GM12878 (cell line): ENCODE results near the gene EEPD1.

Source experiments
- CHD4 ChIP-seq: fragments of 200-600 bp; sonication (generic); IDR thresholded peaks from 2 replicates; pipeline ENCODE4 v1.6.1; 2016; ENCODE audit warnings: mild to moderate bottlenecking
- CTCF ChIP-seq, 3 experiments: IDR thresholded peaks in 2 of 3; conservative IDR thresholded peaks in 1 of 3; 2 replicates each; pipeline ENCODE4 v1.5.1; 2011; ENCODE audit warnings: low read depth in 3 of 3, low read length in 3 of 3, mild to moderate bottlenecking in 3 of 3, control low read depth in 2 of 3, moderate library complexity in 2 of 3, inconsistent platforms in 1 of 3, mixed read lengths in 1 of 3; ENCODE audit not compliant: control insufficient read depth in 2 of 3, insufficient read depth in 1 of 3; ENCODE audit errors: extremely low read depth in 1 of 3
- ESRRA ChIP-seq: IDR thresholded peaks from 2 replicates; pipeline ENCODE4 v1.6.1; 2012; ENCODE audit warnings: mild to moderate bottlenecking, low read length, improper control_type of control experiment
- POLR2AphosphoS5 ChIP-seq: IDR thresholded peaks from 2 replicates; pipeline ENCODE4 v1.6.1; 2011; ENCODE audit warnings: mild to moderate bottlenecking, low read length, inconsistent platforms
- SUZ12 ChIP-seq: fragments of 200-600 bp; sonication (generic); IDR thresholded peaks from one replicate; pipeline ENCODE4 v1.6.1; 2018; ENCODE audit warnings: antibody characterized with exemption, mild to moderate bottlenecking; ENCODE audit not compliant: unreplicated experiment
- TF ChIP-seq, protein P1 (sequence below): fragments of 150-350 bp; IDR thresholded peaks from 2 replicates; pipeline ENCODE4 v1.6.1; 2016; ENCODE audit warnings: low read depth, low read length

DNA sequence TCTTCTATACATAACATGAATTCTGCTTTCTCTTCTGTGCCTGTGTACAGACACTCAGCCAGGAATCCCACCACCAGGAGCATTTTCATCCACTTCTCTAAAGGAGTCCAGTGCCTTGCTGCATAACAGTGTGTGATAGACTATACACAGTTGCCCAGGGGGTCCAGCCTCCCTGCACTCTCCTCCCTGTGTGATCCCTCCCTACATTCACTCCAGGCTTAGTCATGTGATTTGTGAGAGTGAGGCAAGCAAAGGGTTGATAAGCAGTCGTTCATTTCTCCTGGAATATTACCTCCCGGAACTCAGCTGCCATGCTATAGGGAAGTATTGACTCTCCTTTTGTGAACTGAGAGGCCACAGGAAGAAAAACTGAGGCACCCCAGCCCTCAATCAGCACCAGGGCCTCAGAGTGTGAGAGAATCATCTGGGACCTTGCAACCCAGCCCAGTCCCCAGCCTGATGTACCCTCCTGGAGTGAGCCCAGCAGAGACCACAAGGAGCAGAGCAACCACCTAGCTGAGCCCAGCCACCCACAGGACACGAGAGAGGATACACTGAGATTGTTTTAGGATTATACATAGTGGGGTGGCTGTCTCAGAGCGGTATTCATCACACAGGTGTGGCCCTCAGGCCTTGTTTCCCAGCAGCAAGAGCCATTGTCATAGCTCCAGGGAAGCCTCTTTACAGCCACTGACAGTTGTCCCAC lies 45.0 kb upstream of the EEPD1 start:
- TF ChIP-seq ESRRA (no peak), CTCF (IDR thresholded peaks at IDR 0.05 in 2 of 3, conservative IDR thresholded peaks at IDR 0.05 in 1 of 3; ENCODE audit: control insufficient read depth in 2 of 3, extremely low read depth in 1 of 3, insufficient read depth in 1 of 3, low read depth in 3 of 3, low read length in 3 of 3) (no peak), SUZ12 (no peak), POLR2AphosphoS5 (no peak), CHD4 (no peak)
- TF ChIP-seq, protein P1, sequence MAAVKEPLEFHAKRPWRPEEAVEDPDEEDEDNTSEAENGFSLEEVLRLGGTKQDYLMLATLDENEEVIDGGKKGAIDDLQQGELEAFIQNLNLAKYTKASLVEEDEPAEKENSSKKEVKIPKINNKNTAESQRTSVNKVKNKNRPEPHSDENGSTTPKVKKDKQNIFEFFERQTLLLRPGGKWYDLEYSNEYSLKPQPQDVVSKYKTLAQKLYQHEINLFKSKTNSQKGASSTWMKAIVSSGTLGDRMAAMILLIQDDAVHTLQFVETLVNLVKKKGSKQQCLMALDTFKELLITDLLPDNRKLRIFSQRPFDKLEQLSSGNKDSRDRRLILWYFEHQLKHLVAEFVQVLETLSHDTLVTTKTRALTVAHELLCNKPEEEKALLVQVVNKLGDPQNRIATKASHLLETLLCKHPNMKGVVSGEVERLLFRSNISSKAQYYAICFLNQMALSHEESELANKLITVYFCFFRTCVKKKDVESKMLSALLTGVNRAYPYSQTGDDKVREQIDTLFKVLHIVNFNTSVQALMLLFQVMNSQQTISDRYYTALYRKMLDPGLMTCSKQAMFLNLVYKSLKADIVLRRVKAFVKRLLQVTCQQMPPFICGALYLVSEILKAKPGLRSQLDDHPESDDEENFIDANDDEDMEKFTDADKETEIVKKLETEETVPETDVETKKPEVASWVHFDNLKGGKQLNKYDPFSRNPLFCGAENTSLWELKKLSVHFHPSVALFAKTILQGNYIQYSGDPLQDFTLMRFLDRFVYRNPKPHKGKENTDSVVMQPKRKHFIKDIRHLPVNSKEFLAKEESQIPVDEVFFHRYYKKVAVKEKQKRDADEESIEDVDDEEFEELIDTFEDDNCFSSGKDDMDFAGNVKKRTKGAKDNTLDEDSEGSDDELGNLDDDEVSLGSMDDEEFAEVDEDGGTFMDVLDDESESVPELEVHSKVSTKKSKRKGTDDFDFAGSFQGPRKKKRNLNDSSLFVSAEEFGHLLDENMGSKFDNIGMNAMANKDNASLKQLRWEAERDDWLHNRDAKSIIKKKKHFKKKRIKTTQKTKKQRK: no peak
